ENCODE data around the gene CNTN4.

GRCh38 chr3:2783261-2783660 is 684.6 kb downstream of the CNTN4 start:
- TF ChIP-seq POLR2A (IDR thresholded peaks at IDR 0.05): no peak
- TF ChIP-seq, protein P1, sequence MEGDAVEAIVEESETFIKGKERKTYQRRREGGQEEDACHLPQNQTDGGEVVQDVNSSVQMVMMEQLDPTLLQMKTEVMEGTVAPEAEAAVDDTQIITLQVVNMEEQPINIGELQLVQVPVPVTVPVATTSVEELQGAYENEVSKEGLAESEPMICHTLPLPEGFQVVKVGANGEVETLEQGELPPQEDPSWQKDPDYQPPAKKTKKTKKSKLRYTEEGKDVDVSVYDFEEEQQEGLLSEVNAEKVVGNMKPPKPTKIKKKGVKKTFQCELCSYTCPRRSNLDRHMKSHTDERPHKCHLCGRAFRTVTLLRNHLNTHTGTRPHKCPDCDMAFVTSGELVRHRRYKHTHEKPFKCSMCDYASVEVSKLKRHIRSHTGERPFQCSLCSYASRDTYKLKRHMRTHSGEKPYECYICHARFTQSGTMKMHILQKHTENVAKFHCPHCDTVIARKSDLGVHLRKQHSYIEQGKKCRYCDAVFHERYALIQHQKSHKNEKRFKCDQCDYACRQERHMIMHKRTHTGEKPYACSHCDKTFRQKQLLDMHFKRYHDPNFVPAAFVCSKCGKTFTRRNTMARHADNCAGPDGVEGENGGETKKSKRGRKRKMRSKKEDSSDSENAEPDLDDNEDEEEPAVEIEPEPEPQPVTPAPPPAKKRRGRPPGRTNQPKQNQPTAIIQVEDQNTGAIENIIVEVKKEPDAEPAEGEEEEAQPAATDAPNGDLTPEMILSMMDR (IDR thresholded peaks at IDR 0.05): no peak
- TF ChIP-seq POLR2AphosphoS5 (IDR thresholded peaks at IDR 0.05): no peak

All from breast epithelium (tissue), 3 donors.